NCI-H748 treated with DMSO at 0.1 percent for 48 hours (cell line): Measurements from ENCODE around the gene TIGIT.

Experiments used
- DNase-seq: peaks from one replicate; lab custom pipeline; 2025; lab: John Stamatoyannopoulos, UW

The TIGIT gene

GRCh38 chr3:114351822-114352145, 58.0 kb downstream of the TIGIT start:
- no peak for DNase-seq

GRCh38 chr3:114355653-114356052, 61.8 kb downstream of the TIGIT start:
- no peak for DNase-seq

- no peak for DNase-seq
Observed at GRCh38 chr3:114356066-114356465, 62.2 kb downstream of the TIGIT start.

GRCh38 chr3:114356525-114356924, 62.7 kb downstream of the TIGIT start:
- no peak for DNase-seq
